H1 (cell line): ENCODE results near the gene PTPRCAP.

Experiments used
- BRCA1 ChIP-seq: IDR thresholded peaks from 2 replicates; pipeline ENCODE4 v1.6.1; 2012; ENCODE audit warnings: low read depth, low read length, improper control_type of control experiment
- CEBPB ChIP-seq: IDR thresholded peaks from 2 replicates; pipeline ENCODE4 v1.6.1; 2012; ENCODE audit warnings: low read depth, low read length
- CTCF ChIP-seq, 3 experiments: IDR thresholded peaks; 1 replicate in 2 of 3; 2 replicates in 1 of 3; pipeline versions ENCODE4 v1.5.1 to v1.6.1; 2011; ENCODE audit warnings: low read length in 3 of 3, mild to moderate bottlenecking in 3 of 3, inconsistent platforms in 2 of 3, low read depth in 1 of 3, moderate library complexity in 1 of 3; ENCODE audit not compliant: insufficient read depth in 1 of 3; ENCODE audit errors: control extremely low read depth in 1 of 3
- POLR2A ChIP-seq, 2 experiments: IDR thresholded peaks; 1 replicate in 1 of 2; 2 replicates in 1 of 2; pipeline ENCODE4 v1.6.1; 2011; ENCODE audit warnings: low read depth in 2 of 2, low read length in 2 of 2, mild to moderate bottlenecking in 2 of 2; ENCODE audit errors: control extremely low read depth in 1 of 2
- SIRT6 ChIP-seq: IDR thresholded peaks from one replicate; pipeline ENCODE4 v1.7.1; 2012; ENCODE audit warnings: low read length, inconsistent platforms

- no peak for TF ChIP-seq CTCF (IDR thresholded peaks at IDR 0.05; ENCODE audit: control extremely low read depth in 1 of 3, insufficient read depth in 1 of 3, low read depth in 1 of 3, low read length in 3 of 3)
- TF ChIP-seq BRCA1 = no peak
- no peak for TF ChIP-seq SIRT6
- no peak for TF ChIP-seq CEBPB
- TF ChIP-seq POLR2A (IDR thresholded peaks at IDR 0.05; ENCODE audit: control extremely low read depth in 1 of 2, low read depth in 2 of 2, low read length in 2 of 2) = no peak
These were observed 16.0 kb downstream of the PTPRCAP start for GRCh38 chr11:67421430-67422031.
